Muscle layer of duodenum (tissue), 2 donors: Measurements from ENCODE around the gene BCAS4.
"Not testable (repeated sequence)": the region's sequence is repeated elsewhere in the genome, so short reads cannot be mapped to it uniquely, and the experiment has no call there.

Experiments used
- H3K27ac ChIP-seq: one replicate; pipeline ENCODE4 v1.7.0; 2013; ENCODE audit warnings: mild to moderate bottlenecking, low read length
- H3K27me3 ChIP-seq: one replicate; pipeline ENCODE4 v1.7.0; 2013; ENCODE audit warnings: low read depth, mild to moderate bottlenecking, control low read depth, low read length
- H3K36me3 ChIP-seq, 2 donors: one replicate each; pipeline ENCODE4 v1.7.0; 2013; ENCODE audit warnings: low read length in 2 of 2, control low read depth in 1 of 2, mild to moderate bottlenecking in 1 of 2; ENCODE audit not compliant: insufficient read depth in 2 of 2, control insufficient read depth in 1 of 2
- H3K4me1 ChIP-seq, 2 donors: one replicate each; pipeline ENCODE4 v1.7.0; 2013; ENCODE audit warnings: low read length in 2 of 2, mild to moderate bottlenecking in 2 of 2, control low read depth in 1 of 2, moderate library complexity in 1 of 2; ENCODE audit not compliant: insufficient read depth in 2 of 2, control insufficient read depth in 1 of 2
- H3K4me3 ChIP-seq, 2 donors: one replicate each; pipeline ENCODE4 v1.7.0; 2013; ENCODE audit warnings: low read length in 2 of 2, low read depth in 1 of 2, mild to moderate bottlenecking in 1 of 2
- H3K9me3 ChIP-seq, 2 donors: one replicate each; pipeline ENCODE4 v1.7.0; 2013; ENCODE audit warnings: low read length in 2 of 2, control low read depth in 1 of 2, mild to moderate bottlenecking in 1 of 2; ENCODE audit not compliant: control insufficient read depth in 1 of 2
- donor health status: healthy.

BCAS4 gene

GRCh38 chr20:50774515-50774914 is 20.3 kb upstream of the BCAS4 start:
- Histone ChIP-seq H3K27ac (no peak overlapping the region), H3K9me3 (no peaks in the 10 kb centered on the region), H3K4me1 (no peaks in the 10 kb centered on the region), H3K4me3 (no peak overlapping the region), H3K27me3 (no peaks in the 10 kb centered on the region), H3K36me3 (no peaks in the 10 kb centered on the region)

GRCh38 chr20:50776122-50776817 is 18.6 kb upstream of the BCAS4 start:
- Histone ChIP-seq H3K27ac (no peak overlapping the region), H3K36me3 (no peaks in the 10 kb centered on the region), H3K4me3 (no peak overlapping the region), H3K9me3 (no peaks in the 10 kb centered on the region), H3K4me1 (no peaks in the 10 kb centered on the region), H3K27me3 (no peaks in the 10 kb centered on the region)

- no peaks in the 10 kb centered on the region for H3K36me3 ChIP-seq
- H3K27me3 ChIP-seq: no peaks in the 10 kb centered on the region
- H3K9me3 ChIP-seq: no peaks in the 10 kb centered on the region
- H3K4me1 ChIP-seq: no peaks in the 10 kb centered on the region
- no peak overlapping the region for H3K4me3 ChIP-seq
- H3K27ac ChIP-seq: no peak overlapping the region
Measured at GRCh38 chr20:50777373-50777772, 17.5 kb upstream of the BCAS4 start.

DNA sequence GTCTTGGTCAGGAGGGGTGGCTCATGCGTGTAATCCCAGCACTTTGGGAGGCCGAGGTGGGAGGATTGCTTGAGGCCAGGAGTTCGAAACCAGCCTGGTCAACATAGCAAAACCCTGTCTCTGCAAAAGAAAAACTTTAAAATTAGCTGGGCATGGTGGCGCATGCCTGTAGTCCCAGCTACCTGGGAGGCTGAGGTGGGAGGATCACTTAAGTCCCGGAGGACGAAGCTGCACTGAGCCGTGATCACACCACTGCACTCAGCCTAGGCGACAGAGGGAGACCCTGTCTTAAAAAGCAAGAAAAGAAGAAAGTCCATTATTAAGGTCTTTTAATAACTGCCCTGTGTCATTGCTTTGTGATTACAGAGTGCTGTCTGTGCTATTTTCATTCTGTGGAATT is 15.9 kb upstream of the BCAS4 start:
- not testable (repeated sequence) for H3K4me1 ChIP-seq, H3K27ac ChIP-seq, H3K9me3 ChIP-seq, H3K36me3 ChIP-seq, H3K27me3 ChIP-seq, H3K4me3 ChIP-seq

GRCh38 chr20:50783390-50783789 is 11.5 kb upstream of the BCAS4 start:
- H3K27me3 ChIP-seq: no peaks in the 10 kb centered on the region
- peaks cover 0 to 2% of the 10 kb centered on the region in 2 donors for H3K4me1 ChIP-seq
- H3K9me3 ChIP-seq: no peaks in the 10 kb centered on the region
- H3K4me3 ChIP-seq: no peak overlapping the region
- no peak overlapping the region for H3K27ac ChIP-seq
- no peaks in the 10 kb centered on the region for H3K36me3 ChIP-seq

DNA sequence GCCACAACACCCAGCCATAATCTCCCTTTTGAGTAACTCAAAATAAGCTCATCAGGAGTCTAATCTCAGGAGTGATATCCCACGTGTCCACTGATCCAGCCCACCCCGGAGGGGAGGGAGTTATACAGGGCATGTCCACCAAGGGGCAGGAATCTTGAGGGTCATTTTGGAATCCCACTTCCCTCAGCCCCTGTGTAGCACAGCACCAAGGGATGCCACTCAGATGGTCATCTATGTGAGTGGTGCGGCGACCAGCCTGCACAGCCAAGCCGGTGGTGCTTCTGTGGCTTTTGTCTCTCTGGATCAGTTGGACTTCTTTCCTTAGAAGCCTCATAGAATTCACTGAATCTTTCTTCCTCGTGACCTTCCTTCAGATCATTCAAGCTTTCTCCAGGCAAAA is 11.0 kb upstream of the BCAS4 start:
- peaks cover 0 to 5% of the 10 kb centered on the region in 2 donors for H3K4me1 ChIP-seq
- no peaks in the 10 kb centered on the region for H3K9me3 ChIP-seq
- H3K36me3 ChIP-seq: no peaks in the 10 kb centered on the region
- H3K4me3 ChIP-seq: no peak overlapping the region
- H3K27ac ChIP-seq: no peak overlapping the region
- no peaks in the 10 kb centered on the region for H3K27me3 ChIP-seq

DNA sequence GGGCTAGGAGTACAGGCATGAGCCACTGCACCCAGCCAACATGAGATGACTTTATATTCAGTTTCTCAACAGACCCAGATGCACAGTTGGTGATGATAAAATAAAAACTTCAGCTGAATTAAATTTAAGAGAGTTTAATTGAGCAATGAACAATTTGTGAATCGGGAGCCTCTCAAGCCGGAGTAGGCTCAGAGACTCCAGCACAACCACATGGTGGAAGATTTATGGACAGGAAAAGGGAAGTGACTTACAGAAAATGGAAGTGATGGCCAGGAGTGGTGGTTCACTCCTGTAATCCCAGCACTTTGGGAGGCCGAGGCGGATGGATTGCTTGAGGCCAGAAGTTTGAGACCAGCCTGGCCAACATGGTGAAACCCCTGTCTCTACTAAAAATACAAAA is 10.4 kb upstream of the BCAS4 start:
- Histone ChIP-seq H3K9me3 (no peaks in the 10 kb centered on the region), H3K4me3 (no peak overlapping the region), H3K27ac (no peak overlapping the region), H3K4me1 (peaks cover 0 to 5% of the 10 kb centered on the region in 2 donors), H3K36me3 (no peaks in the 10 kb centered on the region), H3K27me3 (no peaks in the 10 kb centered on the region)

GRCh38 chr20:50786703-50787102 is 8.2 kb upstream of the BCAS4 start:
- peaks cover 13% of the 10 kb centered on the region in 2 donors for H3K4me1 ChIP-seq
- H3K36me3 ChIP-seq: no peaks in the 10 kb centered on the region
- no peak overlapping the region for H3K4me3 ChIP-seq
- no peak overlapping the region for H3K27ac ChIP-seq
- no peaks in the 10 kb centered on the region for H3K9me3 ChIP-seq
- H3K27me3 ChIP-seq: no peaks in the 10 kb centered on the region

DNA sequence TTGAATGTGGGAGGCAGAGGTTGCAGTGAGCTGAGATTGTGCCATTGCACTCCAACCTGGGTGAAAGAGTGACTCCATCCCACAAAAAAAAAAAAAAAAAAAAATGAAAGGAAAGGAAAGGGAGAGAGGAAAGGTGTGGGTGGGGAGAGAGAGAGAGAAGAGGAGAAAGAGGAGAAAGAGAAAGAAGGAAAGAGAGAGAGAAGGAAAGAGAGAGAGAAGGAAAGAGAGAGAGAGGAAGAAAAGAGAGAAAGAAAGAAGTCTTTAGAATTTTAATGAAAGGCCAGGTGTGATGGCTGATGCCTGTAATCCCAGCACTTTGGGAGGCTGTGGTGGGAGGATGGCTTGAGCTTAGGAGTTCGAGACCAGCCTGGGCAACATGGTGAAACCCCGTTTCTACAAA is 7.7 kb upstream of the BCAS4 start:
- no peak overlapping the region for H3K27ac ChIP-seq
- no peaks in the 10 kb centered on the region for H3K27me3 ChIP-seq
- H3K36me3 ChIP-seq: no peaks in the 10 kb centered on the region
- H3K4me1 ChIP-seq: peaks cover 13% of the 10 kb centered on the region in 2 donors
- no peak overlapping the region for H3K4me3 ChIP-seq
- H3K9me3 ChIP-seq: no peaks in the 10 kb centered on the region

GRCh38 chr20:50788045-50788991 is 6.5 kb upstream of the BCAS4 start:
- Histone ChIP-seq H3K27me3 (no peaks in the 10 kb centered on the region), H3K4me1 (peaks cover 13% of the 10 kb centered on the region in 2 donors), H3K4me3 (no peak overlapping the region), H3K9me3 (no peaks in the 10 kb centered on the region), H3K27ac (peak overlapping the region; percentile 22), H3K36me3 (no peaks in the 10 kb centered on the region)

DNA sequence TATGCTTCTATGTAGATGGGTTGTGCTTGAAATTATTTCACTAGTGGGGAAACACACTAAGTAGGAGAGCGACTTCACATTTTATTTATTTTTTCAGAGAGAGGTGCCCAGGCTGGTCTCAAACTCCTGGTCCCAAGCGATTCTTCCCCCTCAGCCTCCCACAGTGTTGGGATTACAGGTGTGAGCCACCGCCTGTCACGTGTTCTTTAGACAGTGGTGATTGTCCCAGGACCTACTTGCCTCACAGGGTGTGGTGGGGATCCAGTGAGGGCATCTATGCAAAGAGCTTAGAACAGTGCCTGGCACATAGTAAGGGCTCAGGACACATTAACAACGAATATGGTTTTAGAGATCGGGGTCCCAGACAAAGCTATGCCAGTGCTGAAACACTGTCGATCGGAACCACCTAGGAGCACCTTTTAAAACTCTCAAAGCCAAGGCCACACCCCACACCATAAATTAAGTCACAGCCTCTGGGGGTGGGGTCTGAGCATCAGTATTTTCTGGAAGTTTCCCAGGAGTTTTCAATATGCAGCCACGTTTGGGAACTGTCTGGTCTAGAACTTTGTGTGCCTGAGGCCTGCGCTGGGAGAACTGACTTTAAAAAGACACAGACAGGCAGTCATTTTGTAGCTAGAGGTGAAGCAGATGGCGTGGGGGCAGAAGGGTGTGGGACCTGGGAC is 4.8 kb upstream of the BCAS4 start:
- H3K27ac ChIP-seq: peak overlapping the region; percentile 33
- peaks cover 13 to 19% of the 10 kb centered on the region in 2 donors for H3K4me1 ChIP-seq
- no peaks in the 10 kb centered on the region for H3K27me3 ChIP-seq
- no peaks in the 10 kb centered on the region for H3K9me3 ChIP-seq
- H3K4me3 ChIP-seq: no peak overlapping the region
- no peaks in the 10 kb centered on the region for H3K36me3 ChIP-seq
